K562 (cell line): ENCODE data around the gene SOX2.

Experiments
- BCOR ChIP-seq: fragments of 450-650 bp; IDR thresholded peaks from 2 replicates; pipeline ENCODE4 v1.6.1; 2016
- CTBP1 ChIP-seq: fragments of 450-650 bp; IDR thresholded peaks from 2 replicates; pipeline ENCODE4 v1.6.1; 2016; ENCODE audit warnings: borderline replicate concordance
- CTCF ChIP-seq, 3 experiments: IDR thresholded peaks in 2 of 3; conservative IDR thresholded peaks in 1 of 3; 2 replicates each; pipeline ENCODE4 v1.5.1; 2011 to 2012; ENCODE audit warnings: low read length in 3 of 3, mild to moderate bottlenecking in 3 of 3, control low read depth in 2 of 3, improper control_type of control experiment in 1 of 3, inconsistent platforms in 1 of 3, low read depth in 1 of 3, mixed read lengths in 1 of 3, moderate library complexity in 1 of 3; ENCODE audit not compliant: insufficient read depth in 2 of 3
- ELF4 ChIP-seq: fragments of 450-650 bp; formaldehyde crosslinking; IDR thresholded peaks from 2 replicates; pipeline ENCODE4 v1.4.0; 2022; ENCODE audit warnings: missing genetic modification characterization
- EP300 ChIP-seq: IDR thresholded peaks from 2 replicates; pipeline ENCODE4 v1.6.1; 2012; ENCODE audit warnings: low read length, improper control_type of control experiment
- HSF4 ChIP-seq: fragments of 250-450 bp; sonication (Bioruptor Pico); IDR thresholded peaks from 2 replicates; pipeline ENCODE4 v2.1.2; 2022; ENCODE audit warnings: mild to moderate bottlenecking, moderate library complexity, borderline replicate concordance
- MYC ChIP-seq, 2 experiments: fragments of 250-450 bp in 1 of 2; sonication (Bioruptor Pico) in 1 of 2; IDR thresholded peaks; 2 replicates each; pipeline versions ENCODE4 v1.5.1 to v1.6.1; 2012 to 2021; ENCODE audit warnings: low read depth in 2 of 2, borderline replicate concordance in 1 of 2, improper control_type of control experiment in 1 of 2, low read length in 1 of 2, mild to moderate bottlenecking in 1 of 2, moderate library complexity in 1 of 2
- NFE2L1 ChIP-seq: fragments of 450-650 bp; IDR thresholded peaks from 2 replicates; pipeline ENCODE4 v1.6.1; 2016; ENCODE audit warnings: missing genetic modification characterization, low read depth, mild to moderate bottlenecking, missing compliant biosample characterization, moderate library complexity, borderline replicate concordance
- POLR2A ChIP-seq: fragments of 450-650 bp; conservative IDR thresholded peaks from 2 replicates; pipeline ENCODE4 v1.6.1; 2016
- POLR2H ChIP-seq: IDR thresholded peaks from 2 replicates; pipeline ENCODE4 v1.6.1; 2016; ENCODE audit warnings: missing genetic modification characterization, low read depth, mild to moderate bottlenecking, control low read depth, missing compliant biosample characterization, moderate library complexity
- REST ChIP-seq, 2 experiments: fragments of 450-650 bp; formaldehyde crosslinking in 1 of 2; IDR thresholded peaks; 2 replicates each; pipeline versions ENCODE4 v1.4.0 to v1.6.1; 2014 to 2020; ENCODE audit warnings: mild to moderate bottlenecking in 2 of 2, borderline replicate concordance in 1 of 2, low read depth in 1 of 2
- ZBTB2 ChIP-seq: fragments of 450-650 bp; IDR thresholded peaks from 2 replicates; pipeline ENCODE4 v1.6.1; 2016; ENCODE audit warnings: antibody characterized with exemption
- ZNF24 ChIP-seq: fragments of 450-650 bp; IDR thresholded peaks from 2 replicates; pipeline ENCODE4 v1.6.1; 2016
- ZNF830 ChIP-seq: fragments of 250-450 bp; sonication (Bioruptor Pico); IDR thresholded peaks from 2 replicates; pipeline ENCODE4 v1.5.0; 2021; ENCODE audit warnings: mild to moderate bottlenecking

GRCh38 chr3:181724192-181724965 lies 12.7 kb downstream of the SOX2 start:
- TF ChIP-seq ZBTB2 (no peak), POLR2A (no peak), ELF4 (CRISPR knock-in tag) (no peak), POLR2H (no peak), ZNF24 (no peak), NFE2L1 (tag) (no peak), ZNF830 (CRISPR knock-in tag) (no peak), CTCF (IDR thresholded peaks at IDR 0.05 in 2 of 3, conservative IDR thresholded peaks at IDR 0.05 in 1 of 3; ENCODE audit: insufficient read depth in 2 of 3, low read depth in 1 of 3, low read length in 3 of 3) (no peak), EP300 (no peak), REST (IDR thresholded peaks at IDR 0.05; ENCODE audit: borderline replicate concordance) (no peak), REST (CRISPR knock-in tag; IDR thresholded peaks at IDR 0.05; ENCODE audit: low read depth) (no peak), HSF4 (no peak), BCOR (no peak), CTBP1 (no peak), MYC (IDR thresholded peaks at IDR 0.05; ENCODE audit: low read depth, low read length) (no peak), MYC (CRISPR knock-in tag; IDR thresholded peaks at IDR 0.05; ENCODE audit: borderline replicate concordance, low read depth) (no peak)
